ENCODE measurements around the gene ZNF576. TPM values are rescaled to one million over a fixed set of nuclear protein-coding genes. Genes with fewer than 3 reads are reported as not detected.
A peak's percentile ranks its signal among the peaks of the same experiment; 100 is the strongest.

The ZNF576 gene
- total RNA-seq, 1 donor from 2014 or later: 17.3 TPM

DNA sequence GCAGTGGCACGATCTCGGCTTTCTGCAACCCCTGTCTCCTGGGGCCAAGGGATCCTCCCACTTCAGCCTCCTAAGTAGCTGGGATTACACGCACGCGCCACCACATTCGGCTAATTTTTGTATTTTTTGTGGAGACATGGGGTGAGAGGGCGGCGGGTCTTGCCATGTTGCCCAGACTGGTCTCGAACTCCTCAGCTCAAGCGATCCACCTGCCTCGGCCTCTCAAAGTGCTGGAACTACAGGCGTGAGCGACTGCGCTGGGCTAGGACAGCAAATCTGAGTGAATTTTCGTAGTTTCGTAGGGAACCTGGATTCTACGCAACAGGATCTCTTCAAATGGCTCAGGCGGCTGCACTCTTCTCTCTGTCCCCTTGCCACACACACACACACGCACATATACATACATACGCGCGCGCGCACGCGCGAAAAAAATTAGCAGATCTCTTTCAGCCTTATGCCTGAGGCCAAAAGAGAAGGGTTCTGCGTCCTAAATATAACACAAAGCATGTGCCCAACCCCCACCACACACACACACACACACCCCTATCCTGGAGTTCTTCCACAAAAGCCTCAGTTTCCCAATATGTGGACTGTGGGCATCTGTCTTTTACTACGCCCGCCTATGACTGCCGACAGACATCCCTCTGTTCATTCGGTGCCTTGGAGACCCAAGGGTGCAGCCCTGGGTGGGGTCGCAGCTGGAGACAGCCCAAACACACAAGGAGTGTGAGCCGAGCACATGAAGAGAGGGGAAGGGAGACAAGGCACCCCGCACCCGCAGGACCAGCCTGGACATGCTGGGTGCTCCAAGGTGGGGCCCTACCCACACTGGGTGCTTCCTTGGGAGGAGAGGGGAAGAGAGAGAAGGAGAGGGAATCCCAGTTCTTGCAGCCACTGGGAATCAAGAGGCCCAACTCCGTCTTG, 20.2 kb upstream of the ZNF576 start:
- Mint-ChIP-seq H3K27me3 (no peaks in the 10 kb centered on the region), H3K36me3 (peaks cover 4% of the 10 kb centered on the region), H3K27ac (peak overlapping the region; percentile 95), H3K4me3 (peak overlapping the region; percentile 97), H3K9me3 (no peaks in the 10 kb centered on the region), H3K4me1 (ENCODE audit: unreplicated experiment) (peaks cover 35% of the 10 kb centered on the region)
- no peak for DNase-seq (ENCODE audit: extremely low spot score, unreplicated experiment)
- TF ChIP-seq, protein P1, sequence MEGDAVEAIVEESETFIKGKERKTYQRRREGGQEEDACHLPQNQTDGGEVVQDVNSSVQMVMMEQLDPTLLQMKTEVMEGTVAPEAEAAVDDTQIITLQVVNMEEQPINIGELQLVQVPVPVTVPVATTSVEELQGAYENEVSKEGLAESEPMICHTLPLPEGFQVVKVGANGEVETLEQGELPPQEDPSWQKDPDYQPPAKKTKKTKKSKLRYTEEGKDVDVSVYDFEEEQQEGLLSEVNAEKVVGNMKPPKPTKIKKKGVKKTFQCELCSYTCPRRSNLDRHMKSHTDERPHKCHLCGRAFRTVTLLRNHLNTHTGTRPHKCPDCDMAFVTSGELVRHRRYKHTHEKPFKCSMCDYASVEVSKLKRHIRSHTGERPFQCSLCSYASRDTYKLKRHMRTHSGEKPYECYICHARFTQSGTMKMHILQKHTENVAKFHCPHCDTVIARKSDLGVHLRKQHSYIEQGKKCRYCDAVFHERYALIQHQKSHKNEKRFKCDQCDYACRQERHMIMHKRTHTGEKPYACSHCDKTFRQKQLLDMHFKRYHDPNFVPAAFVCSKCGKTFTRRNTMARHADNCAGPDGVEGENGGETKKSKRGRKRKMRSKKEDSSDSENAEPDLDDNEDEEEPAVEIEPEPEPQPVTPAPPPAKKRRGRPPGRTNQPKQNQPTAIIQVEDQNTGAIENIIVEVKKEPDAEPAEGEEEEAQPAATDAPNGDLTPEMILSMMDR (conservative IDR thresholded peaks at IDR 0.05): no peak

DNA sequence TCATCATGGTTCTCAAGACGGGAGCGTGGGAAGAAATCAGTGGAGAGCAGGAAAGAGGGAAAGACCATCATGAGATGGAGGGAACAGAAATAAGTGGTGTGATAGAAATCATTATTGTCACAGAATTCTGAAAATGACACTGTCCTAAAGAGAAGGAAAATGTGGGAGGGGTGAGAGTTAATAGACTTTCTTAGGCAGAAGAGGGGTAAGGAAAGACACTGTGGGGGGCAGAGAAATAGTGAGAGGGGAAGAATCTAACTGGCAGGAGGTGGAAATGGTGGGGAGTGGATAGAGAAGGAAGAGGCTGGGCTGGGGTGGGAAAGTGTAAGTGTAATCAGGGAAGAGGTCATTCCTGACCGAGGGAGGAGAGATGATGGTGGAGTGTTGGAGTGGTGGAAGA, 17.6 kb upstream of the ZNF576 start:
- TF ChIP-seq, protein P1 (conservative IDR thresholded peaks at IDR 0.05): no peak
- Mint-ChIP-seq H3K27ac (peak overlapping the region; percentile 67), H3K4me1 (ENCODE audit: unreplicated experiment) (peaks cover 38% of the 10 kb centered on the region), H3K4me3 (peak overlapping the region; percentile 75), H3K27me3 (no peaks in the 10 kb centered on the region), H3K36me3 (peaks cover 4% of the 10 kb centered on the region), H3K9me3 (no peaks in the 10 kb centered on the region)
- no peak for DNase-seq (ENCODE audit: extremely low spot score, unreplicated experiment)

DNA sequence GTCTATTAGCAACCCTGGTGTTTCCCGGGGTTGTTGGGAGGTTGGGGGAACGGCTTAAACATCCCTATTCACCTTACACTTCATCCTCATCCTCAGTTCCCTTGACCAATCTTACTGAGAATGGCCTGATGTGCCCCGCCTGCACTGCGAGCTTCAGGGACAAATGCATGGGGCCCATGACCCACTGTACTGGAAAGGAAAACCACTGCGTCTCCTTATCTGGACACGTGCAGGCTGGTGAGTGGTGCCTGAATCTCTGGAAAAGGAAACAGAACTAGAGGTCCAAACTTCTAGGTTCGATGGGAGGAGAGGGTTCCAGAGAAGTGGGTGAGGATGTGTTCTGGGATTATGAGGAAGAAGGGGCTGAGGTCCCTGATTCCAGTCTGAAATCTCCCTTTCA, 14.9 kb upstream of the ZNF576 start:
- H3K9me3 Mint-ChIP-seq: no peaks in the 10 kb centered on the region
- H3K4me1 Mint-ChIP-seq (ENCODE audit: unreplicated experiment): peaks cover 36% of the 10 kb centered on the region
- no peak for DNase-seq (ENCODE audit: extremely low spot score, unreplicated experiment)
- TF ChIP-seq, protein P1 (conservative IDR thresholded peaks at IDR 0.05): no peak
- H3K27me3 Mint-ChIP-seq: no peaks in the 10 kb centered on the region
- H3K4me3 Mint-ChIP-seq: peak overlapping the region; percentile 88
- H3K36me3 Mint-ChIP-seq: peaks cover 14% of the 10 kb centered on the region
- peak overlapping the region; percentile 36 for H3K27ac Mint-ChIP-seq

DNA sequence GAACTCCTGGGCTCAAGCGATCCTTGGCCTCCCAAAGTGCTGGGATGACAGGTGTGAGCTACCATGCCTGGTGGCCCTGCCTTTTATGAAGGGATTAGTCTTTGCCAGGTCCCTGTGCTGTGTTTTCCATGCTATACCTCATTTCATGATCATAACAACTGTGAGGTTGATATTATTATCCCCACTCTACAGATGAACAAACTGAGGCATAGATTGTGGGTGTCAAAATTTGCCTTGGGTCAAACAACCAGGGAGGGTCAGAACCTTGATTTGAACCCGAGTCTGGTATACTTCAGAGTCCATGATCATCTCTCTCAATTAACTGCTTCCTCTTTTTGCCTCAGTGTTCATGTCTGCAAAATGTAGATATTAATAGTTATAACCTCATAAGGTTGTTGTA, 13.9 kb upstream of the ZNF576 start:
- H3K9me3 Mint-ChIP-seq: no peaks in the 10 kb centered on the region
- H3K36me3 Mint-ChIP-seq: peaks cover 17% of the 10 kb centered on the region
- TF ChIP-seq, protein P1 (conservative IDR thresholded peaks at IDR 0.05): no peak
- peaks cover 32% of the 10 kb centered on the region for H3K4me1 Mint-ChIP-seq (ENCODE audit: unreplicated experiment)
- no peak for DNase-seq (ENCODE audit: extremely low spot score, unreplicated experiment)
- H3K27ac Mint-ChIP-seq: no peak overlapping the region
- H3K4me3 Mint-ChIP-seq: no peak overlapping the region
- H3K27me3 Mint-ChIP-seq: no peaks in the 10 kb centered on the region

DNA sequence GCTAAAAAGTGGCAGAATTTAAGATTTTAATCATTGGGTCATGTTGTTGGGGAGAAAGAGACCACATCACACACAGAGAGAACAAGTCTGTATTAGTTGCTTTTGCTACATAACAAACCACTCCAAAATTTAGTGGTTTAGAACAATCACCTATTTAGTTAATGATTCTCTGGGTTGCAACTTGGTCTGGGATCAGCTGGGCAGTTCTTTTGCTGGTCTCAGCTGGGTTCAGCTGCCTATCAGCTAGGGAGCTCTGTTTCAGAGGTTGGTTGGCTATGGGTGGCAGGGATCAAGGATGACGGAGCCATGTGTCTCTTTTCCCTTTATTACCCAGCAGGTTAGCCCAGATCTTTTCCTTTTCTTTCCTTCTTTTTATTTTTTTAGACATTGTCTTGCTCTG, 11.9 kb upstream of the ZNF576 start:
- Mint-ChIP-seq H3K27me3 (no peaks in the 10 kb centered on the region), H3K4me1 (ENCODE audit: unreplicated experiment) (peaks cover 26% of the 10 kb centered on the region), H3K9me3 (no peaks in the 10 kb centered on the region), H3K4me3 (no peak overlapping the region), H3K36me3 (peaks cover 23% of the 10 kb centered on the region), H3K27ac (no peak overlapping the region)
- DNase-seq (ENCODE audit: extremely low spot score, unreplicated experiment): no peak
- TF ChIP-seq, protein P1 (conservative IDR thresholded peaks at IDR 0.05): no peak
